OCI-LY3 (cell line): ENCODE data around the gene ZNF232.
"Not testable (repeated sequence)": the region's sequence is repeated elsewhere in the genome, so short reads cannot be mapped to it uniquely, and the experiment has no call there.

ENCODE experiments used
- EZH2phosphoT487 ChIP-seq: fragments of 200-600 bp; shearing (Covaris generic); IDR thresholded peaks from 2 replicates; pipeline ENCODE4 v1.6.1; 2018; ENCODE audit warnings: antibody characterized with exemption, mixed run types, low read depth
- TF ChIP-seq, protein P1 (sequence below): fragments of 200-600, 300-600 bp; sonication (generic); IDR thresholded peaks from 2 replicates; pipeline ENCODE4 v1.5.1; 2014; ENCODE audit warnings: antibody characterized with exemption, low read length, low read depth

DNA sequence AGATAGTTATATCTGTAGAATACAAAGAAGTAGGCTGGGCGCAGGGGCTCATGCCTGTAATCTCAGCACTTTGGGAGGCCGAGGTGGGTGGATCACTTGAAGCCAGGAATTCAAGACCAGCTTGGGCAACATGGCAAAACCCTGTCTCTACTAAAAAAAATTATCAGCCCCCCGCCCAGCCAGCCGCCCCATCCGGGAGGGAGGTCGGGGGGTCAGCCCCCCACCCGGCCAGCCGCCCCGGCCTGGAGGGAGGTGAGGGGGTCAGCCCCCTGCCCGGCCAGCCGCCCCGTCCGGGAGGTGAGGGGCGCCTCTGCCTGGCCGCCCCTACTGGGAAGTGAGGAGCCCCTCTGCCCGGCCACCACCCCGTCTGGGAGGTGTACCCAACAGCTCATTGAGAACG is 31.2 kb upstream of the ZNF232 start:
- TF ChIP-seq, protein P1, sequence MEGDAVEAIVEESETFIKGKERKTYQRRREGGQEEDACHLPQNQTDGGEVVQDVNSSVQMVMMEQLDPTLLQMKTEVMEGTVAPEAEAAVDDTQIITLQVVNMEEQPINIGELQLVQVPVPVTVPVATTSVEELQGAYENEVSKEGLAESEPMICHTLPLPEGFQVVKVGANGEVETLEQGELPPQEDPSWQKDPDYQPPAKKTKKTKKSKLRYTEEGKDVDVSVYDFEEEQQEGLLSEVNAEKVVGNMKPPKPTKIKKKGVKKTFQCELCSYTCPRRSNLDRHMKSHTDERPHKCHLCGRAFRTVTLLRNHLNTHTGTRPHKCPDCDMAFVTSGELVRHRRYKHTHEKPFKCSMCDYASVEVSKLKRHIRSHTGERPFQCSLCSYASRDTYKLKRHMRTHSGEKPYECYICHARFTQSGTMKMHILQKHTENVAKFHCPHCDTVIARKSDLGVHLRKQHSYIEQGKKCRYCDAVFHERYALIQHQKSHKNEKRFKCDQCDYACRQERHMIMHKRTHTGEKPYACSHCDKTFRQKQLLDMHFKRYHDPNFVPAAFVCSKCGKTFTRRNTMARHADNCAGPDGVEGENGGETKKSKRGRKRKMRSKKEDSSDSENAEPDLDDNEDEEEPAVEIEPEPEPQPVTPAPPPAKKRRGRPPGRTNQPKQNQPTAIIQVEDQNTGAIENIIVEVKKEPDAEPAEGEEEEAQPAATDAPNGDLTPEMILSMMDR: not testable (repeated sequence)
- not testable (repeated sequence) for TF ChIP-seq EZH2phosphoT487
